K562 (cell line): Measurements from ENCODE around the gene SYPL2. TPM values are rescaled to one million over a fixed set of nuclear protein-coding genes. Genes with fewer than 3 reads are reported as not detected.

Source experiments
- ATAC-seq: fragments of 200-7000 bp; cut with Tn5 transposase; 3 replicates; pipeline ENCODE4 v1.9.1; 2020; ENCODE audit warnings: moderate library complexity
- BruUV-seq: library from RNA; stranded (reverse); fragments of 400-500 nt; replicated peaks from 2 replicates; lab custom pipeline; 2021; lab: Mats Ljungman, UMichigan
- CTCF ChIA-PET: fragments of 300-600 bp; formaldehyde crosslinking; extraction: SDS; loops from one replicate; lab custom pipeline; 2021; ENCODE audit warnings: low intra/inter-chr PET ratio; lab: Yijun Ruan, JAX
- POLR2A ChIA-PET: fragments of 300-600, 350-650 bp; sonication (Branson Sonifier 250); formaldehyde crosslinking; extraction: SDS; loops from one replicate; lab custom pipeline; 2021; ENCODE audit warnings: antibody characterized with exemption, inconsistent platforms; lab: Yijun Ruan, JAX
- DNase-seq, 4 experiments: peaks; one replicate each; pipeline versions ENCODE4 v3.0.0 to v3.0.0-alpha.2; 2011 to 2018; ENCODE audit warnings: low spot score in 3 of 4, mixed read lengths in 3 of 4; ENCODE audit errors: extremely low read depth in 1 of 4
- FAIRE-seq: peaks from 2 replicates; lab custom pipeline; 2011; peaks lifted over from hg19 to GRCh38; lab: Jason Lieb, UNC
- H2AFZ ChIP-seq: 2 replicates; pipeline ENCODE4 v1.6.0; 2011; ENCODE audit warnings: low read depth, low read length, control low read depth, inconsistent platforms
- H3K27ac ChIP-seq: fragments of 200-600 bp; 3 replicates; pipeline ENCODE4 v1.8.0; 2011; ENCODE audit warnings: low read depth, mild to moderate bottlenecking, control low read depth, inconsistent platforms, low read length, moderate library complexity, mixed read lengths; ENCODE audit errors: extremely low read depth
- H3K27me3 ChIP-seq, 2 experiments: fragments of 300-600 bp in 1 of 2; 2 replicates in 1 of 2; 3 replicates in 1 of 2; pipeline versions ENCODE4 v1.6.0 to v1.8.0; 2011; ENCODE audit warnings: inconsistent platforms in 2 of 2, low read length in 2 of 2, mild to moderate bottlenecking in 1 of 2, mixed read lengths in 1 of 2, moderate library complexity in 1 of 2; ENCODE audit not compliant: control insufficient read depth in 2 of 2, insufficient read depth in 2 of 2
- H3K36me3 ChIP-seq: fragments of 300-600 bp; 3 replicates; pipeline ENCODE4 v1.8.0; 2011; ENCODE audit warnings: mild to moderate bottlenecking, low read length, inconsistent platforms; ENCODE audit not compliant: control insufficient read depth, insufficient read depth
- H3K4me1 ChIP-seq, 2 experiments: fragments of 200-600 bp in 1 of 2; replicated peaks in 1 of 2; 2 replicates in 1 of 2; 3 replicates in 1 of 2; pipeline versions ENCODE4 v1.5.1 to v1.8.0; 2011; ENCODE audit warnings: inconsistent platforms in 2 of 2, low read length in 2 of 2, mild to moderate bottlenecking in 1 of 2, mixed read lengths in 1 of 2, moderate library complexity in 1 of 2; ENCODE audit not compliant: control insufficient read depth in 2 of 2, insufficient read depth in 2 of 2
- H3K4me2 ChIP-seq: 2 replicates; pipeline ENCODE4 v1.6.1; 2011; ENCODE audit warnings: low read length, control low read depth, inconsistent platforms, mixed read lengths; ENCODE audit not compliant: insufficient read depth
- H3K4me3 ChIP-seq: fragments of 200-600 bp; sonication (generic), shearing (Covaris generic); 2 replicates; pipeline ENCODE4 v1.5.1; 2016; ENCODE audit warnings: control low read depth, inconsistent platforms
- H3K79me2 ChIP-seq: fragments of 200-600 bp; 3 replicates; pipeline ENCODE4 v1.8.0; 2011; ENCODE audit warnings: low read length, inconsistent platforms; ENCODE audit not compliant: control insufficient read depth, insufficient read depth
- H3K9ac ChIP-seq, 2 experiments: 2 replicates each; pipeline versions ENCODE4 v1.6.0 to v1.6.1; 2011; ENCODE audit warnings: low read depth in 2 of 2, low read length in 2 of 2, control low read depth in 1 of 2, inconsistent platforms in 1 of 2, mild to moderate bottlenecking in 1 of 2, mixed read lengths in 1 of 2; ENCODE audit not compliant: insufficient read depth in 1 of 2
- H3K9me1 ChIP-seq: one replicate; pipeline ENCODE4 v1.6.0; 2011; ENCODE audit warnings: inconsistent platforms, mild to moderate bottlenecking, low read length, moderate library complexity; ENCODE audit not compliant: control insufficient read depth, insufficient read depth
- H3K9me3 ChIP-seq: replicated peaks from 2 replicates; pipeline ENCODE4 v1.5.1; 2011; ENCODE audit warnings: low read depth, low read length, inconsistent platforms; ENCODE audit not compliant: control insufficient read depth, insufficient read depth
- H4K20me1 ChIP-seq: replicated peaks from 2 replicates; pipeline ENCODE4 v1.6.1; 2011; ENCODE audit warnings: low read length, inconsistent platforms, mixed read lengths; ENCODE audit not compliant: control insufficient read depth, insufficient read depth
- ATF4 ChIP-seq: fragments of 450-650 bp; formaldehyde crosslinking; IDR thresholded peaks from 2 replicates; pipeline ENCODE4 v1.4.0; 2022; ENCODE audit warnings: mild to moderate bottlenecking, moderate library complexity
- BDP1 ChIP-seq: IDR thresholded peaks from 3 replicates; pipeline ENCODE4 v1.6.1; 2011; ENCODE audit not compliant: insufficient read length, insufficient read depth
- CHAMP1 ChIP-seq: fragments of 450-650 bp; IDR thresholded peaks from 2 replicates; pipeline ENCODE4 v1.6.1; 2016; ENCODE audit warnings: mild to moderate bottlenecking
- CHD1 ChIP-seq: fragments of 200-600 bp; sonication (generic); IDR thresholded peaks from one replicate; pipeline ENCODE4 v1.6.1; 2012; ENCODE audit warnings: mild to moderate bottlenecking, moderate library complexity, low read length, inconsistent platforms
- CREB3L1 ChIP-seq: fragments of 450-650 bp; IDR thresholded peaks from 2 replicates; pipeline ENCODE4 v1.6.1; 2014; ENCODE audit warnings: low read depth, mild to moderate bottlenecking, moderate library complexity, borderline replicate concordance
- DNMT1 ChIP-seq: fragments of 450-650 bp; IDR thresholded peaks from 2 replicates; pipeline ENCODE4 v1.6.1; 2016; ENCODE audit warnings: antibody characterized with exemption, mild to moderate bottlenecking
- GMEB1 ChIP-seq: fragments of 250-450 bp; sonication (Bioruptor Pico); IDR thresholded peaks from 2 replicates; pipeline ENCODE4 v1.4.0; 2020; ENCODE audit warnings: mild to moderate bottlenecking
- RBM25 ChIP-seq: fragments of 200-400 bp; formaldehyde crosslinking; IDR thresholded peaks from 2 replicates; pipeline ENCODE4 v1.6.1; 2018; ENCODE audit warnings: low read length, low read depth, moderate library complexity; ENCODE audit not compliant: severe bottlenecking
- RFX7 ChIP-seq: fragments of 250-450 bp; sonication (Bioruptor Pico); IDR thresholded peaks from 2 replicates; pipeline ENCODE4 v1.5.1; 2021; ENCODE audit warnings: mild to moderate bottlenecking
- TRIM24 ChIP-seq, 2 experiments: fragments of 450-650 bp; IDR thresholded peaks; 2 replicates each; pipeline ENCODE4 v1.6.1; 2016
- XRCC3 ChIP-seq: fragments of 450-650 bp; IDR thresholded peaks from 2 replicates; pipeline ENCODE4 v1.6.1; 2017; ENCODE audit warnings: mild to moderate bottlenecking, moderate library complexity
- ZNF12 ChIP-seq: sonication (generic); formaldehyde crosslinking; IDR thresholded peaks from 2 replicates; pipeline ENCODE4 v1.4.0; 2020; ENCODE audit warnings: mild to moderate bottlenecking, missing genetic modification reagents
- WGBS: fragments of 100-300 bp; shearing (Covaris generic); methylation state at CpG from one replicate; pipeline ENCODE4 v1.1.6; 2016; ENCODE audit warnings: low coverage, mixed read lengths; ENCODE audit not compliant: insufficient coverage; ENCODE audit errors: missing lambda C conversion rate; 5-methylcytosine and 5-hydroxymethylcytosine counted together
- in situ Hi-C: fragments of 300-500 bp; cut with MboI; formaldehyde crosslinking; loops from 4 replicates; pipeline ENCODE4 v1.15.0; 2018; ENCODE audit warnings: inconsistent platforms, mixed read lengths
- intact Hi-C: fragments of 100-400 bp; cut with micrococcal nuclease; formaldehyde crosslinking; loops from 2 replicates; pipeline ENCODE4 v1.14.2; 2022
- polyA plus RNA-seq, 8 experiments: library from polyadenylated mRNA; depleted of rRNA in 4 of 8; stranded (reverse) in 5 of 8; unstranded in 3 of 8; fragments of >200 nt; fragmentation: Nextera tagmentation in 2 of 8; fragmentation: Illumina TruSeq in 1 of 8; extraction: Ambion mirVana in 2 of 8; extraction: Trizol in 1 of 8; gene quantifications; 2 replicates each; pipeline versions ENCODE4 v1.2.1 to v1.2.3, GENCODE V29; 2011 to 2014; ENCODE audit warnings: inconsistent platforms in 1 of 8, missing spikeins in 1 of 8
- total RNA-seq, 7 experiments: library from RNA; depleted of rRNA in 6 of 7; stranded (reverse); fragments of >200 nt in 6 of 7; fragmentation: Illumina TruSeq in 2 of 7; extraction: Trizol in 2 of 7; gene quantifications; 2 replicates each; pipeline versions ENCODE4 v1.2.1 to v1.2.3, GENCODE V29; 2011 to 2021; ENCODE audit warnings: low replicate concordance in 1 of 7

SYPL2 gene
- total and polyA plus RNA-seq, 9 of the 15 experiments (the other 6 are each of a cell fraction or from before 2014, with no cell fraction given) = 0.03 to 0.20 (median 0.07) TPM; not detected in 2

- intact Hi-C loops = no loop called here
- DNase-seq (no peak), FAIRE-seq (no peak)
- Histone ChIP-seq H3K4me1 (peaks cover 14 to 31% of the 10 kb centered on the region in 2 experiments), H3K36me3 (peaks cover 8% of the 10 kb centered on the region; the same call in 1 of the 3 replicates), H3K79me2 (no peaks in the 10 kb centered on the region)
- POLR2A ChIA-PET = interaction anchor here (0.7 to 5.0 kb wide), 4 partner anchors 10 to 73 kb away, joined by 3 to 24 read pairs (median 4); partner anchors contain the start of gene CYB561D1
- TF ChIP-seq ATF4 (CRISPR knock-in tag) (no peak), CHD1 (no peak), RFX7 (no peak), GMEB1 (no peak), BDP1 (no peak), XRCC3 (no peak), TRIM24 (IDR thresholded peaks at IDR 0.05) (no peak), RBM25 (no peak), ZNF12 (CRISPR knock-in tag) (no peak), CHAMP1 (no peak), CREB3L1 (no peak), DNMT1 (no peak)
- TF ChIP-seq, all 486 proteins: peak for 0
- Histone ChIP-seq H3K4me3 (no peak overlapping the region), H3K4me2 (no peak overlapping the region), H3K27me3 (peaks cover 10 to 25% of the 10 kb centered on the region in 2 experiments; a peak in 4 of 5 replicates), H3K9me1 (no peaks in the 10 kb centered on the region), H3K9ac (no peak overlapping the region), H2AFZ (no peak overlapping the region), H4K20me1 (peaks cover 8% of the 10 kb centered on the region; the same call in 1 of the 2 replicates), H3K9me3 (no peaks in the 10 kb centered on the region), H3K27ac (no peak overlapping the region)
- in situ Hi-C loops = no loop called here
- no peak for ATAC-seq
- CTCF ChIA-PET = no interaction called here
- no TSS peak for BruUV-seq
- 22% methylated on average over 5 of the region's 5 CpGs for WGBS
These were observed 37.6 kb downstream of the SYPL2 start for GRCh38 chr1:109503935-109504334.
